ENCODE data around the gene TBPL1. TPM values are rescaled to one million over a fixed set of nuclear protein-coding genes. Genes with fewer than 3 reads are reported as not detected.

TBPL1 gene
- total and polyA plus RNA-seq, 9 of the 15 experiments (the other 6 are each of a cell fraction or from before 2014, with no cell fraction given), result 78.1 to 152 (median 107) TPM

GRCh38 chr6:133959667-133960368 lies 6.8 kb downstream of the TBPL1 start (continued):
- TF ChIP-seq PML (IDR thresholded peaks at IDR 0.05; ENCODE audit: low read length) (peak; percentile 73; the same call in 1 of the 2 replicates), C11orf30 (IDR thresholded peaks at IDR 0.05; ENCODE audit: low read depth) (no peak), STAT5A (IDR thresholded peaks at IDR 0.05; ENCODE audit: borderline replicate concordance, low read length) (peak; percentile 72), SOX6 (IDR thresholded peaks at IDR 0.05) (peak; percentile 51; the same call in 1 of the 2 replicates), GABPB1 (CRISPR knock-in tag; IDR thresholded peaks at IDR 0.05) (0 out of 2 replicates have a peak, but pooled peaks have one; percentile 21), XRCC3 (IDR thresholded peaks at IDR 0.05) (no peak), POLR3G (IDR thresholded peaks at IDR 0.05; ENCODE audit: extremely low read depth, insufficient read length, insufficient replicate concordance) (no peak), KLF10 (CRISPR knock-in tag; IDR thresholded peaks at IDR 0.05) (no peak), SMARCB1 (IDR thresholded peaks at IDR 0.05; ENCODE audit: insufficient read length, low read depth) (peak; percentile 64), KLF13 (tag; IDR thresholded peaks at IDR 0.05; ENCODE audit: borderline replicate concordance, low read depth) (no peak), ZNF282 (CRISPR knock-in tag; IDR thresholded peaks at IDR 0.05) (no peak), ARID3B (CRISPR knock-in tag; IDR thresholded peaks at IDR 0.05; ENCODE audit: borderline replicate concordance) (no peak), ZFP30 (CRISPR knock-in tag; IDR thresholded peaks at IDR 0.05; ENCODE audit: borderline replicate concordance) (no peak), ZNF507 (tag; conservative IDR thresholded peaks at IDR 0.05) (no peak), ZNF140 (CRISPR knock-in tag; IDR thresholded peaks at IDR 0.05) (no peak), MED1 (CRISPR knock-in tag; IDR thresholded peaks at IDR 0.05; ENCODE audit: borderline replicate concordance) (no peak), SIX5 (IDR thresholded peaks at IDR 0.05; ENCODE audit: borderline replicate concordance in 1 of 2, insufficient read depth in 1 of 2, low read depth in 1 of 2, low read length in 2 of 2) (no peak), GATA2 (CRISPR knock-in tag; IDR thresholded peaks at IDR 0.05) (peak; percentile 45; the same call in 1 of the 2 replicates), HDAC8 (tag; IDR thresholded peaks at IDR 0.05) (no peak), PHB2 (IDR thresholded peaks at IDR 0.05; ENCODE audit: low read depth) (no peak; the same call in 1 of the 2 replicates), ZBTB5 (IDR thresholded peaks at IDR 0.05) (no peak)
- TF ChIP-seq, protein P1, sequence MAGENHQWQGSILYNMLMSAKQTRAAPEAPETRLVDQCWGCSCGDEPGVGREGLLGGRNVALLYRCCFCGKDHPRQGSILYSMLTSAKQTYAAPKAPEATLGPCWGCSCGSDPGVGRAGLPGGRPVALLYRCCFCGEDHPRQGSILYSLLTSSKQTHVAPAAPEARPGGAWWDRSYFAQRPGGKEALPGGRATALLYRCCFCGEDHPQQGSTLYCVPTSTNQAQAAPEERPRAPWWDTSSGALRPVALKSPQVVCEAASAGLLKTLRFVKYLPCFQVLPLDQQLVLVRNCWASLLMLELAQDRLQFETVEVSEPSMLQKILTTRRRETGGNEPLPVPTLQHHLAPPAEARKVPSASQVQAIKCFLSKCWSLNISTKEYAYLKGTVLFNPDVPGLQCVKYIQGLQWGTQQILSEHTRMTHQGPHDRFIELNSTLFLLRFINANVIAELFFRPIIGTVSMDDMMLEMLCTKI (IDR thresholded peaks at IDR 0.05; ENCODE audit: partially characterized antibody), result no peak
- TF ChIP-seq, protein P2, sequence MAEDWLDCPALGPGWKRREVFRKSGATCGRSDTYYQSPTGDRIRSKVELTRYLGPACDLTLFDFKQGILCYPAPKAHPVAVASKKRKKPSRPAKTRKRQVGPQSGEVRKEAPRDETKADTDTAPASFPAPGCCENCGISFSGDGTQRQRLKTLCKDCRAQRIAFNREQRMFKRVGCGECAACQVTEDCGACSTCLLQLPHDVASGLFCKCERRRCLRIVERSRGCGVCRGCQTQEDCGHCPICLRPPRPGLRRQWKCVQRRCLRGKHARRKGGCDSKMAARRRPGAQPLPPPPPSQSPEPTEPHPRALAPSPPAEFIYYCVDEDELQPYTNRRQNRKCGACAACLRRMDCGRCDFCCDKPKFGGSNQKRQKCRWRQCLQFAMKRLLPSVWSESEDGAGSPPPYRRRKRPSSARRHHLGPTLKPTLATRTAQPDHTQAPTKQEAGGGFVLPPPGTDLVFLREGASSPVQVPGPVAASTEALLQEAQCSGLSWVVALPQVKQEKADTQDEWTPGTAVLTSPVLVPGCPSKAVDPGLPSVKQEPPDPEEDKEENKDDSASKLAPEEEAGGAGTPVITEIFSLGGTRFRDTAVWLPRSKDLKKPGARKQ (CRISPR knock-in tag; IDR thresholded peaks at IDR 0.05), result no peak

All from K562 (cell line).